B cell (primary cell): ENCODE measurements around the gene XPO1. TPM values are rescaled to one million over a fixed set of nuclear protein-coding genes. Genes with fewer than 3 reads are reported as not detected.
"Not testable (repeated sequence)": the region's sequence is repeated elsewhere in the genome, so short reads cannot be mapped to it uniquely, and the experiment has no call there.

Experiments
- ATAC-seq: fragments of 200-7000 bp; cut with Tn5 transposase; one replicate; pipeline ENCODE4 v1.10.0; 2021; ENCODE audit warnings: low read depth, mild to moderate bottlenecking, moderate number of reproducible peaks, moderate library complexity
- CTCF ChIA-PET: fragments of 350-600 bp; sonication (Branson Sonifier 250); formaldehyde crosslinking; loops from one replicate; lab custom pipeline; 2021; ENCODE audit warnings: antibody characterized with exemption, inconsistent platforms; lab: Charles Lee
- POLR2A ChIA-PET: fragments of 350-600 bp; sonication (Branson Sonifier 250); formaldehyde crosslinking; loops from one replicate; lab custom pipeline; 2021; ENCODE audit warnings: antibody characterized with exemption; lab: Charles Lee
- DNase-seq: peaks from one replicate; pipeline ENCODE4 v3.0.0; 2013
- H2AFZ ChIP-seq: 2 replicates; pipeline ENCODE4 v1.6.1; 2012; ENCODE audit warnings: mild to moderate bottlenecking, low read depth, low read length; ENCODE audit not compliant: insufficient read depth, poor library complexity, severe bottlenecking
- H3K27ac ChIP-seq, 2 donors: 1 replicate in 1 of 2; 2 replicates in 1 of 2; pipeline ENCODE4 v1.5.1; 2012 to 2013; ENCODE audit warnings: low read length in 2 of 2, mild to moderate bottlenecking in 2 of 2, moderate library complexity in 1 of 2
- H3K27me3 ChIP-seq, 4 experiments: fragments of 200-600 bp in 1 of 4; sonication (generic) in 1 of 4; replicated peaks in 1 of 4; 1 replicate in 2 of 4; 2 replicates in 2 of 4; pipeline versions ENCODE4 v1.6.1 to v1.7.0; 2013 to 2016; ENCODE audit warnings: low read length in 3 of 4, mild to moderate bottlenecking in 2 of 4, mixed read lengths in 1 of 4, moderate library complexity in 1 of 4; ENCODE audit not compliant: insufficient read depth in 4 of 4, control insufficient read depth in 3 of 4; ENCODE audit errors: control extremely low read depth in 1 of 4
- H3K36me3 ChIP-seq, 2 experiments: replicated peaks in 1 of 2; 1 replicate in 1 of 2; 2 replicates in 1 of 2; pipeline versions ENCODE4 v1.6.1 to v1.7.1; 2013; ENCODE audit warnings: low read length in 1 of 2; ENCODE audit not compliant: insufficient read depth in 2 of 2, control insufficient read depth in 1 of 2; ENCODE audit errors: control extremely low read depth in 1 of 2, extremely low read depth in 1 of 2
- H3K4me1 ChIP-seq, 2 donors: fragments of 200-600 bp in 1 of 2; sonication (generic) in 1 of 2; 1 replicate in 1 of 2; 2 replicates in 1 of 2; pipeline versions ENCODE4 v1.5.1 to v1.6.1; 2013 to 2017; ENCODE audit warnings: low read length in 2 of 2; ENCODE audit not compliant: control insufficient read depth in 2 of 2, insufficient read depth in 2 of 2
- H3K4me2 ChIP-seq: replicated peaks from 2 replicates; pipeline ENCODE3; 2012; ENCODE audit warnings: mild to moderate bottlenecking, low read depth, low read length; ENCODE audit not compliant: poor library complexity, severe bottlenecking
- H3K4me3 ChIP-seq, 5 experiments: fragments of 200-600 bp in 1 of 5; sonication (generic) in 1 of 5; 1 replicate in 3 of 5; 2 replicates in 2 of 5; pipeline versions ENCODE4 v1.5.1 to v1.7.0; 2011 to 2016; ENCODE audit warnings: low read length in 4 of 5, mild to moderate bottlenecking in 4 of 5, low read depth in 2 of 5, control low read depth in 1 of 5, moderate library complexity in 1 of 5; ENCODE audit not compliant: insufficient read depth in 1 of 5; ENCODE audit errors: control extremely low read depth in 1 of 5, extremely low read depth in 1 of 5
- H3K79me2 ChIP-seq: fragments of 200-600 bp; sonication (generic); one replicate; pipeline ENCODE4 v1.6.0; 2016; ENCODE audit warnings: low read length; ENCODE audit not compliant: control insufficient read depth, insufficient read depth
- H3K9ac ChIP-seq: fragments of 200-600 bp; sonication (generic); 2 replicates; pipeline ENCODE4 v1.6.1; 2017; ENCODE audit warnings: mild to moderate bottlenecking, low read length, moderate library complexity
- H3K9me3 ChIP-seq, 3 donors: one replicate each; pipeline versions ENCODE4 v1.6.1 to v1.7.1; 2013; ENCODE audit warnings: low read length in 2 of 3; ENCODE audit not compliant: control insufficient read depth in 2 of 3, insufficient read depth in 1 of 3; ENCODE audit errors: control extremely low read depth in 1 of 3
- H4K20me1 ChIP-seq: 2 replicates; pipeline ENCODE4 v1.6.0; 2012; ENCODE audit warnings: mild to moderate bottlenecking, low read length; ENCODE audit not compliant: insufficient read depth, control insufficient read depth, poor library complexity, severe bottlenecking
- H3K27ac Mint-ChIP-seq: one replicate; pipeline ENCODE4 v1.8.0; 2021; ENCODE audit warnings: mixed read lengths
- H3K27me3 Mint-ChIP-seq: one replicate; pipeline ENCODE4 v1.8.0; 2021; ENCODE audit warnings: mixed read lengths
- H3K4me1 Mint-ChIP-seq: one replicate; pipeline ENCODE4 v1.8.0; 2021; ENCODE audit warnings: mixed read lengths
- H3K4me3 Mint-ChIP-seq: one replicate; pipeline ENCODE4 v1.8.0; 2021; ENCODE audit warnings: mixed read lengths
- H3K9me3 Mint-ChIP-seq: one replicate; pipeline ENCODE4 v1.8.0; 2022; ENCODE audit warnings: mixed read lengths; ENCODE audit not compliant: insufficient read depth
- EZH2 ChIP-seq: IDR thresholded peaks from 2 replicates; pipeline ENCODE4 v1.6.1; 2012; ENCODE audit warnings: borderline replicate concordance, low read depth, mild to moderate bottlenecking, moderate library complexity, low read length; ENCODE audit not compliant: insufficient read depth, poor library complexity, severe bottlenecking
- WGBS: methylation state at CpG from one replicate; pipeline ENCODE4 v1.1.5; 2013; ENCODE audit warnings: missing lambda C conversion rate; ENCODE audit not compliant: insufficient coverage; 5-methylcytosine and 5-hydroxymethylcytosine counted together
- intact Hi-C: fragments of 100-400 bp; cut with micrococcal nuclease; formaldehyde crosslinking; loops from one replicate; pipeline ENCODE4 v1.10.0; 2022
- polyA plus RNA-seq: library from polyadenylated mRNA; depleted of rRNA; stranded (reverse); fragments of >200 nt; gene quantifications from 2 replicates; pipeline ENCODE4 v1.2.3, GENCODE V29; 2012
- total RNA-seq, 2 donors: library from RNA; stranded (reverse); fragments of 120-200 nt in 1 of 2; gene quantifications; 1 replicate in 1 of 2; 2 replicates in 1 of 2; pipeline versions ENCODE4 v1.2.3 to v1.2.4, GENCODE V29; 2013 to 2022
- TF ChIP-seq, protein P1 (sequence below): fragments of 200-600 bp; IDR thresholded peaks from one replicate; pipeline ENCODE4 v1.8.0; 2022; ENCODE audit warnings: antibody characterized with exemption, mild to moderate bottlenecking

Gene XPO1
- total and polyA plus RNA-seq, 2 donors (not counting 1 experiment from before 2014, with no cell fraction given) = 43.8 to 208 TPM

DNA sequence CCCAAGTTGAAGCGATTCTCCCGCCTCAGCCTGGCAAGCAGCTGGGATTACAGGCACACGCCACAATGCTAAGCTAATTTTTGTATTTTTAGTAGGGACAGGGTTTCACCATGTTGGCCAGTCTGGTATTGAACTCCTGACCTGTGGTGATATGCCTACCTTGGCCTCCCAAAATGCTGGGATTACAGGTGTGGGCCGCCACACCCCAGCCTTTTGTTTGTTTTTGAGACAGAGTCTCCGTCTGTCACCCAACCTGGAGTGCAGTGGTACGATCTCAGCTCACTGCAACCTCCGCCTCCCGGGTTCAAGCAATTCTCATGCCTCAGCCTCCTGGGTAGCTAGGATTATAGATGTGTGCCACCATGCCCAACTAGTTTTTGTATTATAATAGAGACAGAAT is 83.2 kb downstream of the XPO1 start:
- POLR2A ChIA-PET, H3K9me3 Mint-ChIP-seq: not testable (repeated sequence)

DNA sequence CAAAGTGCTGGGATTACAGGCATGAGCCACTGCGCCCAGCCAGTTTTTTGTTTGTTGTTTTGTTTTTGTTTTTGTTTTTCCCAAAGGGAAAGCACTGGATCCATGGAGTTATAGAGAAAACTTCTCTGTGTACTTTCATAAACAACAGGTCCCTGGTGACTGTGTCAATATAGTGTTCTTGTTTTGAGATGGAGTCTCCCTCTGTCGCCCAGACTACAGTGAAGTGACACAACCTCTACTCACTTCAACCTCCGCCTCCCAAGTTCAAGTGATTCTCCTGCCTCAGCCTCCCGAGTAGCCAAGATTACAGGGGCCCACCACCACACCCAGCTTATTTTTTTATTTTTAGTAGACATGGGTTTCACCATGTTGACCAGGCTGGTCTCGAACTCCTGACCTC is 83.8 kb downstream of the XPO1 start:
- Mint-ChIP-seq H3K27me3 (no peaks in the 10 kb centered on the region), H3K4me1 (peaks cover 66% of the 10 kb centered on the region), H3K9me3 (no peaks in the 10 kb centered on the region), H3K27ac (no peak overlapping the region), H3K4me3 (no peak overlapping the region)
- no peak overlapping the region for H3K4me2 ChIP-seq
- peaks cover 0 to 1% (median 0%) of the 10 kb centered on the region in 3 donors for H3K9me3 ChIP-seq
- CTCF ChIA-PET = interaction anchor here (0.7 kb wide), 1 partner anchor 342 kb away, joined by 3 read pairs; no protein-coding TSS in a partner anchor
- no peak overlapping the region for H3K4me3 ChIP-seq
- H3K9ac ChIP-seq = no peak overlapping the region
- no peak overlapping the region for H2AFZ ChIP-seq
- TF ChIP-seq EZH2 = no peak
- TF ChIP-seq, protein P1, sequence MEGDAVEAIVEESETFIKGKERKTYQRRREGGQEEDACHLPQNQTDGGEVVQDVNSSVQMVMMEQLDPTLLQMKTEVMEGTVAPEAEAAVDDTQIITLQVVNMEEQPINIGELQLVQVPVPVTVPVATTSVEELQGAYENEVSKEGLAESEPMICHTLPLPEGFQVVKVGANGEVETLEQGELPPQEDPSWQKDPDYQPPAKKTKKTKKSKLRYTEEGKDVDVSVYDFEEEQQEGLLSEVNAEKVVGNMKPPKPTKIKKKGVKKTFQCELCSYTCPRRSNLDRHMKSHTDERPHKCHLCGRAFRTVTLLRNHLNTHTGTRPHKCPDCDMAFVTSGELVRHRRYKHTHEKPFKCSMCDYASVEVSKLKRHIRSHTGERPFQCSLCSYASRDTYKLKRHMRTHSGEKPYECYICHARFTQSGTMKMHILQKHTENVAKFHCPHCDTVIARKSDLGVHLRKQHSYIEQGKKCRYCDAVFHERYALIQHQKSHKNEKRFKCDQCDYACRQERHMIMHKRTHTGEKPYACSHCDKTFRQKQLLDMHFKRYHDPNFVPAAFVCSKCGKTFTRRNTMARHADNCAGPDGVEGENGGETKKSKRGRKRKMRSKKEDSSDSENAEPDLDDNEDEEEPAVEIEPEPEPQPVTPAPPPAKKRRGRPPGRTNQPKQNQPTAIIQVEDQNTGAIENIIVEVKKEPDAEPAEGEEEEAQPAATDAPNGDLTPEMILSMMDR = no peak
- H3K79me2 ChIP-seq = peaks cover 100% of the 10 kb centered on the region
- peaks cover 23 to 33% of the 10 kb centered on the region in 2 donors for H3K4me1 ChIP-seq
- intact Hi-C loops = no loop called here
- peaks cover 85% of the 10 kb centered on the region for H4K20me1 ChIP-seq
- POLR2A ChIA-PET = no interaction called here
- H3K36me3 ChIP-seq = peaks cover 2 to 3% of the 10 kb centered on the region in 2 experiments
- H3K27ac ChIP-seq = peak overlapping the region in 1 of 2 donors; percentile 41
- H3K27me3 ChIP-seq = no peaks in the 10 kb centered on the region
- no CpG with 5 or more reads among the region's 5 CpGs for WGBS
- DNase-seq (no peak), ATAC-seq (no peak)

More for the DNA sequence above, 83.2 kb downstream of the XPO1 start:
- DNase-seq, H3K4me3 ChIP-seq, H3K36me3 ChIP-seq, H3K27ac Mint-ChIP-seq, H3K9me3 ChIP-seq, H3K4me3 Mint-ChIP-seq, H3K9ac ChIP-seq, H3K27ac ChIP-seq, CTCF ChIA-PET, H2AFZ ChIP-seq, H3K27me3 Mint-ChIP-seq, intact Hi-C loops, H3K27me3 ChIP-seq, ATAC-seq, H3K4me2 ChIP-seq: not testable (repeated sequence)
- Histone ChIP-seq H3K79me2 (peaks cover 100% of the 10 kb centered on the region), H3K4me1 (peaks cover 26 to 28% of the 10 kb centered on the region in 2 donors), H4K20me1 (peaks cover 87% of the 10 kb centered on the region)
- H3K4me1 Mint-ChIP-seq = peaks cover 66% of the 10 kb centered on the region
- WGBS = 97% methylated on average over 5 of the region's 8 CpGs
